Brain microvascular endothelial cell (primary cell): ENCODE data around the gene CLMN.

Source experiments
- DNase-seq: peaks from one replicate; pipeline ENCODE4 v3.0.0-alpha.2; 2020
- H3K27ac ChIP-seq: fragments of 250-450 bp; sonication (Bioruptor Pico); 2 replicates; pipeline ENCODE4 v1.5.1; 2020; ENCODE audit warnings: mild to moderate bottlenecking, moderate library complexity
- H3K27me3 ChIP-seq: fragments of 250-450 bp; sonication (Bioruptor Pico); replicated peaks from 2 replicates; pipeline ENCODE4 v1.5.1; 2020; ENCODE audit warnings: mild to moderate bottlenecking
- H3K36me3 ChIP-seq: fragments of 250-450 bp; sonication (Bioruptor Pico); replicated peaks from 2 replicates; pipeline ENCODE4 v1.5.1; 2020; ENCODE audit warnings: mild to moderate bottlenecking
- H3K4me3 ChIP-seq: 2 replicates; pipeline ENCODE4 v1.5.1; 2011; ENCODE audit warnings: low read depth, mild to moderate bottlenecking, control low read depth, low read length, moderate library complexity
- CTCF ChIP-seq: IDR thresholded peaks from 2 replicates; pipeline ENCODE4 v1.5.1; 2011; ENCODE audit warnings: low read depth, mild to moderate bottlenecking, moderate library complexity, low read length, control low read depth, inconsistent platforms; ENCODE audit errors: missing control alignments
- in situ Hi-C: cut with HindIII; loops from 2 replicates; pipeline ENCODE4 v1.10.0; 2017; ENCODE audit warnings: low sequenced_read_pairs, low pct_ligation_motif_present

Gene CLMN

DNA sequence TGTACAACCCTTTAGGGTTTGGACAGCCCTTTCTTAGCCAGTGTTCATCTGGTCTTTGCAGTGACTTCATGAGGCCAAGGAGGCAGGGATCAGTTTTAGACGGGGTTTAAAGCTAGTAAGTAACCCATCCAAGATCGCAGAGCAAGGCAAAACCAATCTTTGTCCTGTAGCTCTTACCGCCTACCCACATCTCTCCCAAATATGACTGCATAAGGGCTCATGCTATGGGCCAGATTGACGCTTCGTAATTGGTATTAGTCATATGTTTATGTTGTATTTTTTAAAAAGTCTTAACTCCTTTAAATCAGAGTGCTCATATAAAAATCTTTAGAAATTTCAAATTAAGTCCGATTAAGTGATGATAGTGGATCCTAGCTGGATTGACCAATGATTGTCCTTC is 3.7 kb upstream of the CLMN start:
- DNase-seq: no peak
- no peak overlapping the region for H3K27ac ChIP-seq
- in situ Hi-C loops: no loop called here
- H3K36me3 ChIP-seq: no peaks in the 10 kb centered on the region
- TF ChIP-seq CTCF: no peak
- H3K4me3 ChIP-seq: no peak overlapping the region
- H3K27me3 ChIP-seq: no peaks in the 10 kb centered on the region

GRCh38 chr14:95322651-95323050 is 2.9 kb upstream of the CLMN start:
- no peak for DNase-seq
- Histone ChIP-seq H3K36me3 (no peaks in the 10 kb centered on the region), H3K27ac (no peak overlapping the region), H3K4me3 (no peak overlapping the region), H3K27me3 (no peaks in the 10 kb centered on the region)
- TF ChIP-seq CTCF: no peak
- in situ Hi-C loops: no loop called here

DNA sequence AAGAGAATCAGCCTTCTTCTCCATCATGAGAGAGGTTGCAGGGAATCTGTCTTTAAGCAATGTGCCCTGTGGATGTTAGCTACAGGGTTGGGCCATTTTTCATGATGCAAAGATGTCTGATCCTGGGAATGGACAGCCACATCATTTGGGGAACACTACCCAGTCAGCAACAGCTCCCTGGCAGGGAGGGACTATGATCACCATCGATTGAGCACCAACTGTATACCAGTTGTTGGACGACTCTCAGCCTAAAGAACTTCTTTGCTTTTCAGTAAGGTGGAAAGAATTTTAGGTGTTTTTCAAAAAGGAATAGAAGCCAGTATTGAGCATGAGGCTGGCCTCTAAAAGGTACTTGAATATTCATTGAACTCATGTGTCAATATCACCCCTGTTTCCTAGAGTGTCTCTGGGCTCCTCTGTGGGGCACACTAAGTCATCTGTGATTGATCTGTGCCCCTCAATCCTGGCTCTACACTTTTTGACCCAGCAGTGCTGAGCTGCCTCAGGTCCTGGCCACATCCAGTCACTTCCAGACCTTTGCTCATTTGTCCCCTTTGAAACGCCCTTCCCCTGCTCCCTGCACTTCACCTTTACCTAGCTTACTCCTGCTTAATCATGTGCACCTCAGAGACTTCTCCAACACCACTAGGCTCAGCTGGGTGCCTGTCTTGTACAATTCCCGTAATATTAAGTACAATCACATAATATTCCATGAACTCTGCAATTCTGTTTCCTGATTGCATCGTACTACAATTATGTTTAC is 2.2 kb upstream of the CLMN start:
- in situ Hi-C loops: no loop called here

DNA sequence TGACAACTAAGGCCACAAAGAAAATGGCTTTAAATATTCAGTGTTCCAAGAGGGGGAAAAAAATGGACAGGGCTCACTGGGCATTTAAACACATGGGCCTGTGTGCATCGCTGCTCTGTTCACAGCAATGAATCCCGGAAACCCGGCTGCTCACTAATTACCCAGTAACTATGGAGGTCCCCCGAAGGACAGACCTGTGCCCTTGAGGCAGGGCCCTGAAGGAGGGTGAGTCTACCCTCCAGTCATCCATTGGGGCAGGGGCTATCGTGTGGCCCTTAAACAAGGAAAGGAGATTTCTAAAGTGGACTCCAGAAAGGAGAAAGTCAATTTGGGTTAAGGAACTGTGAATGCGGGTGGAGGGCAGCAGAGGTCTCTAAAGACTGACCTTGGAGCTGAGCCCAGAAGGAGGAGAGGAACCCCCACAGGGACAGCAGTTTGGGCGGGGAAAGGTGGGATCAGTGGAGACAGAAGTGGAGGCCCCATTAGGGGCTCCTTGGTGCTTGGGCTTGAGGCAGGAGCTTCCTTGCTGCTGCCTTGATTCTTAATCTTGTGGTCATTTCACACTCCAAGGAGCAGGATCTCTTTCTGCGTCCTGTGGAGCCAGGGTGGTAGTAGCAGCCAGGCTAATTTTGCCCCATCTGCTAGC is 1.4 kb upstream of the CLMN start:
- in situ Hi-C loops: no loop called here
- TF ChIP-seq CTCF: no peak

More for the DNA sequence above, 2.2 kb upstream of the CLMN start:
- no peak for DNase-seq
- Histone ChIP-seq H3K27me3 (no peaks in the 10 kb centered on the region), H3K27ac (no peak overlapping the region), H3K4me3 (no peak overlapping the region), H3K36me3 (no peaks in the 10 kb centered on the region)
- no peak for TF ChIP-seq CTCF

DNA sequence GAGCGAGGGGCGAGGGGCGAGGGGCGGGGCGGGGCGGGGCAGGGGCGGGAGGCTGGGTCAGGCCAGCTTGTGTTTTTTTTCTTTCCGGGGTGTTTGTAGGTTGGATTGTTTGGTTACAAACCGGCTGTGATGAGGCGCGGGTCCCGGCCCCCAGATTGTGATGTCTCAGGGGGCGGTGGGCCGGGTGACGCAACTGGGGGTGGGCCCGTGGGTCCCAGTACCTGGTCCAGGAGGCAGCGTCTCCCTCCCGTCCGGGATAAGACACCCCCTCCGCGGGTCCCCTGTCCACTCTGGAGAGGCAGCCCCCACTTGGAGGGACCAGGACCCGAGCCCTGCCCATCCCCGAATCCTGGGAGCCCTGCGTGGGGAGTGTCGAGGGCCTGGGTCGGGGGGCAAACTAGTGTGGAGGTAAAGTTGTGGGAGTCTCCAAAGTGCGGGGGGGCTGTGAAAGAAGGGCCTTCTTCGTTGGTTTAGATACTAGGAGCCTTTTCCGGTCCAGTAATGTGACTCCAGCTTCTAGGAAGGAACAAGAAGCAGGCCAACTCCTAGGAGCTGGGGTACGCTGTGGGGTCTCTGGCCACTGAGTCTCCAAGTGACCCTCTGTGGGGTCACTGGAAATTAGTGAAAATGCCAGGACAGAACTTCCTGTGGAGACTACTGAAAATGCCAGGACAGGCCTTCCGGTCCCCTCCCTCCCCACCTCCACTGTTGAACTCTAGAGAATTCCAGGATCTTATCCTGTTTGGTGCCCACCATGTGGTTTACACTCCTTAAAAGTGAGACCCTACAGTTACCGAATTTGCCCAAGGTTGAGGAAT is 579 bp upstream of the CLMN start:
- no peak for DNase-seq
- no peak for TF ChIP-seq CTCF
- no peaks in the 10 kb centered on the region for H3K36me3 ChIP-seq
- H3K27ac ChIP-seq: no peak overlapping the region
- in situ Hi-C loops: no loop called here
- H3K27me3 ChIP-seq: no peaks in the 10 kb centered on the region
- H3K4me3 ChIP-seq: peak overlapping the region; percentile 50

More for the DNA sequence above, 1.4 kb upstream of the CLMN start:
- no peak for DNase-seq
- Histone ChIP-seq H3K4me3 (no peak overlapping the region), H3K36me3 (no peaks in the 10 kb centered on the region), H3K27ac (no peak overlapping the region), H3K27me3 (no peaks in the 10 kb centered on the region)
